WI38 (cell line): ENCODE data around the gene GALNT15.

Source experiments
- H3K4me3 ChIP-seq: 2 replicates; pipeline ENCODE4 v1.5.1; 2011; ENCODE audit warnings: low read depth, mild to moderate bottlenecking, control low read depth, low read length
- TF ChIP-seq, protein P1 (sequence below): IDR thresholded peaks from 2 replicates; pipeline ENCODE4 v1.5.1; 2012; ENCODE audit warnings: low read depth, mild to moderate bottlenecking, control low read depth, low read length

The GALNT15 gene

DNA sequence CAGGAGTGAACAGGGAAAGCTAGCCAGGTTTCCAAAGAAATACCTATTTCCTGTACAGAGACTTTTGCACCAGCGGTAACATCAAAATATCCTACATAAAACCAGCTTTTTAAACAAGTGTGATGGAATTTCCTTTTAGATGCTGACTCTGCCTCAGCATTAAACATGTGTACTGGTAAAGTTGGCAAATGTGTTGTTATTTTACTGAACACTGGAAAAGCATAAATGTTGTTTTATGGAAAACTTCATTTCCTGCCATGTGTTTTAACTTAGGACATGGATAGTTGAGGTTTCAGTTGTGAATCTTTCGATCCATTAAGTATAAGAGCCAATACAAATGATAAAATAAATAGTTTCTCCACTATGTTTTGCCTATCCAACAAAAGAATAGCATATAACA, 106.2 kb downstream of the GALNT15 start:
- no peak overlapping the region for H3K4me3 ChIP-seq
- TF ChIP-seq, protein P1, sequence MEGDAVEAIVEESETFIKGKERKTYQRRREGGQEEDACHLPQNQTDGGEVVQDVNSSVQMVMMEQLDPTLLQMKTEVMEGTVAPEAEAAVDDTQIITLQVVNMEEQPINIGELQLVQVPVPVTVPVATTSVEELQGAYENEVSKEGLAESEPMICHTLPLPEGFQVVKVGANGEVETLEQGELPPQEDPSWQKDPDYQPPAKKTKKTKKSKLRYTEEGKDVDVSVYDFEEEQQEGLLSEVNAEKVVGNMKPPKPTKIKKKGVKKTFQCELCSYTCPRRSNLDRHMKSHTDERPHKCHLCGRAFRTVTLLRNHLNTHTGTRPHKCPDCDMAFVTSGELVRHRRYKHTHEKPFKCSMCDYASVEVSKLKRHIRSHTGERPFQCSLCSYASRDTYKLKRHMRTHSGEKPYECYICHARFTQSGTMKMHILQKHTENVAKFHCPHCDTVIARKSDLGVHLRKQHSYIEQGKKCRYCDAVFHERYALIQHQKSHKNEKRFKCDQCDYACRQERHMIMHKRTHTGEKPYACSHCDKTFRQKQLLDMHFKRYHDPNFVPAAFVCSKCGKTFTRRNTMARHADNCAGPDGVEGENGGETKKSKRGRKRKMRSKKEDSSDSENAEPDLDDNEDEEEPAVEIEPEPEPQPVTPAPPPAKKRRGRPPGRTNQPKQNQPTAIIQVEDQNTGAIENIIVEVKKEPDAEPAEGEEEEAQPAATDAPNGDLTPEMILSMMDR, result no peak
